GM21515 (cell line): ENCODE measurements around the gene DEAF1.
A peak's percentile ranks its signal among the peaks of the same experiment; 100 is the strongest.
"Not testable (repeated sequence)": the region's sequence is repeated elsewhere in the genome, so short reads cannot be mapped to it uniquely, and the experiment has no call there.

Source experiments
- ATAC-seq: cut with Tn5 transposase; IDR thresholded peaks from one replicate; pipeline ENCODE4 v1.9.1; 2021; ENCODE audit not compliant: unreplicated experiment

Gene DEAF1

DNA sequence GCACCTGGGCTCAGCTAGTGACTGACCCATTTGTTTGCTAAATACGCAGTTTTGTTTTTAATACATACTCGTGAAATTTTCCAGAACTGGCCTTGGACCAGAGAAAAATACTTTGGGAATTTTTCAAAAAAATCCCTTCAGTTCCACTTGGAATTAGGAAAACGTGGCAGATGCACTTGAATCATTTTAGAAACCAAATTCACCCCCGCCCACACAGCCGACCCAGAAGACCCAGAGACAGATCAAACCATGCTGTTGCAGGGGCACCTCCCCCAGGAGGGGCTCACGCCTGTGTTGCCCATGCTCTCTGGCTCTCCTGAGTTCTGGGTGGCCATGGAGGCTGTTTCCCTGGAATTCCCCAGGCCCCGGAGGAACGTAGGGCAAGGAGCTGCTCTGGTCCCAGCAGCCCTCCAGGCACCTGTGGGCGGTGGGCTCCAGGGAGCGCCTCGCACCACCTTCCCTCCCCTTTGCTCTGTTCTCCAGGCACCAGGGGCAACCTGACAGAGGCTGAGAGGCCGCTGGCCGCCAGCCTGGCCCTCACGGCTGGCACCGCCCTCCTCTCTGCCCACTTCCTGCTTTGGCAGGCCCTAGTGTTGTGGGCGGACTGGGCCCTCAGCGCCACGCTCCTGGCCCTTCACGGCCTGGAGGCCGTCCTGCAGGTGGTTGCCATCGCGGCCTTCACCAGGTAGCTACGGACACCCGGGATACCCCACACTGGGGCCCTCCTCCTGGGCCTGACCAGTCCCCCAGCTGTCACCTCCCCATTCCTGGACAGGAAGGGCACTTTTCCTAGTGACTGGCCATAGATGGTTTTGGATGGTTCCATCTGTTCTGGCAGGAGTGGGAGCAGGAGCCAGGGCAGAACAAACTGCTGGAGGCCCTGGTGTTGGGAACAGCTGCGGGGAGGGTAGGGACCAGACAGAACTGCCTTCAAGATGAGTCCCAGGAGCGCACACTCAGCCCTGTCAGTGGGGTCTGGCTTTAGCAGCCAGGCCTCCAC is 7.7 kb upstream of the DEAF1 start:
- ATAC-seq = no peak

DNA sequence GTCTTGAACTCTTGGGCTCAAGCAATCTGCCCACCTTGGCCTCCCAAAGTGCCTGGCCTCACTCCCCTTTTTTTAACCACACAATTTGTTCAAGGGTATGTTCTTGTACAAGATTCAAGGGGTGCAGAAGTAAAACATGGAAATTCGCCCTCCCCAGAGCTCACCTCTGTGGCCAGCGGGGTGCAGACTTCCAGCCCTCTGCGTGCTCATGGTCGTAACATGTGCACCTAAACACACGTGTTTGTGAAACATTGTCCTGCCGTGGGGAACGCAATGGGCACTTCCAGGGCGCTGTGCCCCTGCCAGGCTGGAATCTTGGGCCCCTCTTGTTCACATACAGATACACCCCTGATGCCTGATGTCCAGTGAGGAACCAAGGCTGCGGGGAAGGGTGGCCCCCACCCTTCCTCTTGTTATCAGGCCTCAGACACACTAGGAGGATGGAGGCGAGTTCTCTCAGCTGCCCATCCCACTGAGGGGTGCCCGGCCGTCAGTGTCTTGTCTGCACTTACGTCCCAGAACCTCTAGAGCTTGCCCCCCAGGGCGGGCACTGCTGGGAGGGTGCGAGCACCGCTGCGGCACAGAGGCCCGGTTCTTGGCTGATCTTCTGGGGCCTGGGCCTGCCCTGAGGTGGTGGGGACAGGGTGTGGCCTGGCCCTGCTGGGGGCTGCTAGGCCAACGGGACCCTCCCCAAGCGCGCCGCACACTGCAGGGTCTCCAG is 6.9 kb upstream of the DEAF1 start:
- ATAC-seq = no peak

DNA sequence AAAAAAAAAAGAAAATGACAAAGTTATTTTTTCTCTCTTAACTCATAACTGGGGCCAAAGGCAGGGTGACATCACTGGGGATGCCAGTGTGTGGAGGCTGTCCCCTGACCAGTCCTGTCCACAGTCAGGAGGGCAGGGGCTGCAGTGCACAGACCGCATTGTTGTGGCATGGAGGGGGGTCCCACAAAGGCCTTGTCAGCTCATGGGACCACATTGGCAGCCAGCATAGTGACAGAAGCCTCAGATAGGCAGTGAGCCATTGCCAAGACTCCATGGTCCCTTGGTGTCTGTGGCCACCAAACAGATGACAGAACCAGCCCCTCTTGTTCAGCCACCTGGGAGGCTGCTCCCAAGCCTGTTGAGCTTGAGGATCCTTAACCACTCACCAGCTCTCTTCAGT is 4.7 kb upstream of the DEAF1 start:
- ATAC-seq = no peak

DNA sequence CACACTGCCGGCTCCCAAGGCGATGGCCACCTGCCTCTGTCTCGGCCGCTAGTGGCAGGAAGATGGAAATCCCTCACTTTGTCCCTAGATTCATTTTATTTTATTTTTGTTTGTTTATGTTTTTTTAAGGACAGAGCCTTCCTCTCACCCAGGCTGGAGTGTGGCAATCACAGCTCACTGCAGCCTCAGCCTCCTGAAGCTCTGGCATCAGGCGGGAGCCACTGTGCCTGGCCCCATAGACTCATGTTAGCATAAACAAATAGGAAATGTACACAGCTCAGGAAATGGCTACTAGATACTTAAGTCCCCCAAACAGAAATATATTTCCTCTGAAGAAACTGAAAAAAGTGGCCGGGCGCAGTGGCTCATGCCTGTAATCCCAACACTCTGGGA is 4.1 kb upstream of the DEAF1 start:
- ATAC-seq = no peak

DNA sequence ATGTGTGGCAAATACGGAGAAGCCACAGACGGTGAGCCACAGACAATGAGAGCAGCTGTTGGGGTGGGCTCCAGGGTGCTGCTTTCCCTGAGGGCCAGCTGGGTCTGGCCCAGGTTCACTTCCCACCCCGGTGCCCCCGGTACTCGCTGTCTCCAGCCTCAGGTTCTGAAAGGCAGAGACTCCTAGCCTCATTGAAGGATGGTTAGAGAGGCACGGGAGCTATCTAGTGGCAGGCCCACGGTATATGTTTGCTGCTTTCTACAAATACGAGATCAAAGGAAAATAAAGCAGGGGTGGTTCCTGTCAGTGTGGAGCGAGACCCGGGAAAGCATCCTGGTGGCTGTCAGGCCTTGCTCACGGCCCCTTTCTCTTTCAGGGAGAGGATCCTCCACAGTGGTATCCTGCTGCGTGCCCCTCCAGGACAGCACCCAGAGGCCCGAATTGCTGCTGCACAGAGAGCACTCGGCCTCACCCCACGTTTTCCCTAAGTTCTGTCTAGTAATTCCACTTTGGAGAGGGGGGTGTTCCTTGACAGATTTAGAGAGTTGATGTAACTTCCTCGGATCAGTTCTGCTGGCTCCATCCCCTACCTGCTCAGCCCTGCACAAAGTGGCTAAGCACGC is 3.6 kb upstream of the DEAF1 start:
- no peak for ATAC-seq

DNA sequence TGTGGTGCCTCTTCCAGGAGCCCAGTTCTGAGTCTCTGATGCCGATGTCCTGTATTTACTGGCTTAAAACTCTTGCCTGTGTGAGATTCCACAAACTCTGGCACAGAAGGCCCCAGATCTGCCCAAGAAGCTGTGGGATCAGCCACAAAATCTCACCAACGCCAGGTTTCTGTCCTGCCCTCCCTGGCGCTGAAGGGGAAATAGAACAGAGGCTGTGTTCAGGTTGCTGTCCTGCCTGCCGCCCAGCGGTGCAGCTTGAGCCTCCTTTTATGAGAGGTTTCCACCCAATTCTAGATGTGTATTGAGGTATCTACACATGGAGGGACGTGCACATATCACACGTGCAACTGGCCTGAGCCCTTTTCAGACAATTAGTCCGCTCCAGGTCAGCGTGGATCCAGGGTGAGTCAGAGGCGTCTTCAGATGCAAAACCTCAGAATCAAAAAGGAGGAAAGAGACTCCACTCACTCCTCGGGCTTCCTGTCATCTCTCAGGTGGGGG is 2.8 kb upstream of the DEAF1 start:
- ATAC-seq = no peak

- ATAC-seq = no peak
Measured at GRCh38 chr11:696955-697491, 2.0 kb upstream of the DEAF1 start.

GRCh38 chr11:695538-696248 is 671 bp upstream of the DEAF1 start, which contains the start of gene TMEM80:
Gene TMEM80 (plus strand): TSS chr11:695816. CDS start chr11:695828, 12 bp downstream.
- peak; percentile 72 for ATAC-seq

DNA sequence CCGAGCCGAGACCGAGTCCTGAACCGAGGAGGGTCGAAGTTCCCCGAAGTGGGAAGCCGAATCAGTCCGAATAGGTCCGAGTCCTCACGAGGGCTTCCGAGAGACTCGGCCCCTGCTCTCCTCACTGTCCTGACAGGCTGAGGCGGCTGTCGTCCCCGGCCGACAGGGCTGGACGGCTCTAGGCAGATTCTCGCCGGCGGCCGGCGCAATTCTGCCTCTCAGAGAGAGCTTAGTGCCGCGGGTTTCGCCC is 191 bp upstream of the DEAF1 start:
- no peak for ATAC-seq

DNA sequence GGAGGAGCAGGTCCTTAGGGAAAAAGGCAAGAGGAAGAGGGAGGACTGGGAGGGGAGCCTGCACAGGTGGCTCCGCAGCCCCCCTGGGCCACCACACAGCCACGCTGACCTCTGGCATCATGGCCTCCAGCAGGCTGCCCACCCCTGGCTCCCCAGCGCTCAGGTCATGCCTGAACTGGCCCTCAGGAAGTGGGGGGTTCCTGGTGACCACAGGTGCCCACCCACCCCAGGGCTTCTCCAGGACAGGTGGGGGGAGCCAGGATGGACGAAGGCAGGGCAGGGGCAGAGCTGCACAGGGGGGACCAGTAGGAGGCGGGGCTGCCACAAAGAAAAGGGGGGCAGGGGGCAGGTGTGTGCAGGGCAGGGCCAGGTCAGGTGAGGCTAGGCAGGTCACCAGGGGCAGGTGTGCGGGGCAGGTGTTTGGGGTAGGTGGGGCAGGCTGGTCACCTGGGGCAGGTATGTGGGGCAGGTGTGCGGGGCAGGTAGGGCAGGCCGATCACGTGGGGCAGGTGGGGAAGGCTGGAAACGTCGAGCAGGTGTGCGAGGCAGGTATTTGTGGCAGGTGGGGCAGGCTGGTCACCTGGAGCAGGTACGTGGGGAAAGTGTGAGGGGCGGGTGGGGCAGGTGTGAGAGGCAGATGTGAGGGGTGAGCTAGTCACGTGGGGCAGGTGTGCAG is 997 bp downstream of the DEAF1 start:
- ATAC-seq = no peak

GRCh38 chr11:693415-693831 is 1.6 kb downstream of the DEAF1 start:
- ATAC-seq = no peak

GRCh38 chr11:692824-693414 is 2.1 kb downstream of the DEAF1 start:
- no peak for ATAC-seq

DNA sequence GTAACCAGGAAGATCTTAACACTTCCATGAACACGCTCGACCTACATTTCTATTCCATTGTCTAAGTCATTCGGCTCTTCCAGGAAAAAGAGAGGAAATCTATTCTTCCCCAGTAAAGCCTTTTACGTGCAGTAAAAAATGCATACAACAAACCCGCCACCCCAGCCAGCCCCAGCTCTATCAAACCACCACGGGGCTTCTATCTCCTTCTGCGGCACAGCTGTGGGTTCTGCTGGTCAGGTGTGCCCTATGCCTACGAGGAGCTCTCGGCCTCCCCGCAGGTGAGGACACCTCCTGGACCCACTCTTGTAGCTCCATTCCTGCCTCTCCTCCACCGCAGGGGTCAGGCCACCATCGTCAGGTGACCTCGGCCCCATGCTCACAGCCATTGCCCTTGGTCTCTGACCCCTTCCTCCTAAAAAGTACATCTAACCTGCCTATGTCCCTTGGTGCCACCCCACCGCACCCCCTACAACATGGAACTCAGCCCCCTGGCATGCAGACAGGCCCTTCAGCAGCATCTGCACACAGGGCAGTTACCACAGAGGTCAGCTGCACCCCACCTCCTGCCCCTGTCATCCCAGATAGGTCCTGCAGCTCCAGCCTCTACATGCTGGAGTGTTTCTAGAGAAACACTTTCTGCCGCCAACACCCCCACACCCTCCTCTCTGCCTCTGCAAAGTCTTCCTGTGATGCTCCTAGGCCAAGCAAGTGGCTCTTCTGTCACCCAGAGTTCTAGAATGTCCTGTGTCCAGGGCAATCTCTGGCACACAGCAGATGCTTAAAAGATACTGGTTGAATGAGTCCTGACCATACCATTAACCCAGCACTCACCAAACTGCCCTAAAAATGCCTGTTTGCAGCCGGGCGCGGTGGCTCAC is 3.1 kb downstream of the DEAF1 start:
- ATAC-seq = no peak

DNA sequence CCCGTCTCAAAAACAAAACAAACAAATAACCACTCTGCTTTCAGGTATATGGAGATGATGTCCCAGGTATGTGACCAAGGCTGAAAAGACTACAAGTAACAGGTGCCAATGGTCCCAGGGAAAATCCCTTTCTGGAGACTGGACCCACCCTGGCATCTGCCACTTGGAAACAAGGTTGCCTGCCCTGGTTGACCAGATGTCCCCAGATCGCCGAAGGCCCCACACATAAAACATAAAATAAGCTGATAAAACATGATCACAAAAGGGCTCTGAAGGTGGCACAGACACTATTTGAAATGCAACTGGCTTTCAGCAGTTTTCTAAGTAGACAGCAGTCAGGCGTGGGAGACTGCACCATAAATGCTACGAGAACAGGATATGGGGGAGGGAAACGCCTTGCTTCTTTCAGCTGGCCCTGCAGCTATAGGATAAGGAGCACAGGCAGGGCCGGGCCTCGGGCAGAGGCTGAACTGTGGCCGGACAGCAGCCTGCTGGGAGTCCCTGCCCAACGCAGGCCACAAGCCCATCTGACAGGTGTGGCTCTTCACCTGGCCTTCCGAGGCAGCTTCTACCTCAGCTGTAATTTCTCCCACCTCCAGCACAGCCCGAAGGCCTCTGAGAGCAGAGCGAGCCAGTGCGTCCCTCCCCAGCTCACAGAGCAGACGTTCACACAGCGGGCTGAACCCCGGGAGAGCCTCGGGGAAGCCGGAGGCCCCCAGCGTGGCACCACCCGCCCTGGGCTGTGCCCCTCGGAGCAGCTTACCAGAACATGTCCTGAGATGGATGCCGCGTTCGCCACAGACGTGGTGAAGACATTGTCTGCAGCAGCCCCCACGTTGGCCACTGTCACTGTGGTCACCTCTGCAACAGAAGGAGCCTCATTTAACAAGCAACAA is 4.0 kb downstream of the DEAF1 start:
- no peak for ATAC-seq

DNA sequence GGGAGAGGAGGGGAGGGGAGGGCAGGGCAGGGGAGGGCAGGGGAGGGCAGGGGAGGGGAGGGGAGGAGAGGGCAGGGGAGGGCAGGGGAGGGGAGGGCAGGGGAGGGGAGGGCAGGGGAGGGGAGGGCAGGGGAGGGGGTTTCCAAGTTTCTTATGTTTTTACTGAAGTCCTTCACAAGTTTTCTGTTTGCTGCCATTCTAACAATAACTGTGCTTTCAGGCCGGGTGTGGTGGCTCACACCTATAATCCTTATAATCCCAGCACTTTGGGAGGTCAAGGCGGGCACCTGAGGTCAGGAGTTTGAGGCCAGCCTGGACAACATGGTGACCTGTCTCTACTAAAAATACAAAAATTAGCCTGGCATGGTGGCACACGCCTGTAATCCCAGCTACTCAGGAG is 4.8 kb downstream of the DEAF1 start:
- ATAC-seq = not testable (repeated sequence)

DNA sequence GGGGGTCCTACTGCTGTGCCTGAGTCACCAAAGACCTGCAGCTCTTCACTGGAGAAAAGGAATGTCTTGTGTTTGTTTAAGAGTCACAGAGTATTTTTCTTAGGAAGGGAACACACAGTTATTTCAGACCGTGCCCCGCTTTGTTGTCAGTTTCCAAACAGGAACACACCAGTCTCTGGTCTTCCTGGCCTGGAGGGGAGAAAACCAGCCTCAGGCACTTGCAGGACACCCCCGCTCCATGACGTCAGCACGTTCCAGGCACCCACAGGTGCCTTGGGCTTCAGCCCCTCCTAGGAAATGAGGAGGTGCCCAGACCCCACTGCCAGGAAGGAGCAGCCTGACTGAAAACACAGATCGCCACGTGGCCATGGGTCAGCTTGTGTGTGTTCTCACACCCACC is 5.4 kb downstream of the DEAF1 start:
- ATAC-seq = no peak

GRCh38 chr11:688681-689080 is 6.3 kb downstream of the DEAF1 start:
- ATAC-seq = no peak

- no peak for ATAC-seq
Measured at GRCh38 chr11:687751-688150, 7.3 kb downstream of the DEAF1 start.
